COLO668 (cell line): ENCODE data around the gene PPP2R5E.
A peak's percentile ranks its signal among the peaks of the same experiment; 100 is the strongest.

ENCODE experiments used
- DNase-seq: peaks from one replicate; lab custom pipeline; 2025; ENCODE audit not compliant: unreplicated experiment; lab: John Stamatoyannopoulos, UW

Gene PPP2R5E

DNA sequence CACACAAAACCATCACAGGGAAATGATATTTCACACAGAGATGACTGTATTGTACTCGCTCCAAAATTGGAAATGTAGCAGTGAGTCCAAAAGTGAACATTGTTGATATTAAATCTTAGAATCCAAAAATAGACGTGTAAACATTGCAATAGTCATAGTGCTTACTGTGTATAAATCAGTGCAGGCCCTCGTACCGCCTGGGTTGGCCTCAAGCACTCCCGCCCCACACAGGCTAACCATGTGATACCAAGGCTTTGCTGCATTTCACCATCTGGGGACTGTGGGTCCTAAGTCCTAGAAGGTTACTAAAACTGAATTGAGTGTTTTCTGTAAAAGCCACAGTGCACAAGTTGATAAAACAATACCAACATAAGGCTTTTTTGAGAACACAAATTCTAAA lies 107.3 kb downstream of the PPP2R5E start:
- no peak for DNase-seq

DNA sequence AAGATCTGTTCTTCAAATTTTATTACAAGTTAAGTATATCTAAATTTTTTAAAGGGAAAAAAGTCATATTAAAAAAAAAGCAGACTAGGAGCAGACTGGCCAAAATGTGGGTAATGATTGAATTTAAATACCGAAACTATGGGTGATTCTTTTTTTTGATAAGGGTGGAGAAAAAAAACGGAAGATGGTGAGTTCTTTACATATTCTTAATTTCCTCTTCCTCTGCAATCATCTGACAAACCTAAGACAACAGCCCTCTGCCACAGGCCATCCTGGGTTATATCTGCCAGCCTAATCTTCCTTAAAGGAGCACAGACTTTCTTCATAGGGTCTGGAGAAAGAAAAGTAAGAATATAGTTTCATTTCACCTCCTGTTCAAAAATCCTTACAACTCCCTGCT lies 108.0 kb downstream of the PPP2R5E start:
- no peak for DNase-seq

DNA sequence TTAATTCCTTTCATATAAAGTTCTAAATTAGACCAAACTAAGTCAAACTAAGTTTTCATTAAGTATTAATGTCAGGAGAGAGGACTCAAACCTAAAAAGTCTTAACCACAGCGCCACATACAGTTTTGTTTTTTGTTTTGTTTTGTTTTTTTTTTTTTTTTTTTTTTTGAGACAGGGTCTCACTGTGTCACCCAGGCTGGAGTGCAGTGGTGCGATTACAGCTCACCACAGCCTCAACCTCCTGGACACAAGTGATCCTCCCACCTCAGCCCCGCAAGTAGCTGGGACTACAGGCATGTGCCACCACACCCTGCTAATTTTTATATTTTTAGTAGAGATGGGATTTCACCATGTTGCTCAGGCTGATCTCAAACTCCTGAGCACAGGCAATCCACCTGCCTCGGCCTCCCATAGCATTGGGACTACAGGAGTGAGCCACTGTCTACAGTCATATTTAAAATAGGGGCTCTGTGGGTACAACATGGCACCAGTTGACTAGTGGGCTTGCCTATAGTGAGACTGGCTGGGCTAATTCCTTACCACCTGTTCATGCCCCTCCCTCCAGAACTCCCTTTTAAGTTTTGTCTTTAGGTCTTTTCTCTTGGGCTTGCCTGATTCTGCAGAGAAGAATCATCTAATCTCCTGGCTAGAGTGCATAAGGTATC lies 110.2 kb downstream of the PPP2R5E start:
- DNase-seq, result no peak

DNA sequence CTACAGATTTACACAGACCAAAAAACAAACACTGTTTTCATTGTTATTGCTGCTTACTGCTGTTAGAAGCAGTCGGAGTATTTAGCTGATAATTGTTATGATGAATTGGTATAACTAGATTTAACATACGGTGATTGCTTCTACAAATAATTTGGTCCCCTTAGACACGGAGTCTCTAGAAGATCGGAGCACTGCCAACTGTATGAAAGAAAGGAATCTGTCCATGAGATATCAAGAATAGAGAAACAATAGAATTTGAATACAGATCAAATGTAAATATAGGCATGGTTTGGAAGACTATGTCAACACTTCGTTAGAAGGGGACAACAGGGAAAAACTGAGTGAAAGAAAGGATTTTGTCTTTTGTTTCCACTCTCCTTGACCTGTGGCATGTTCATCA lies 110.9 kb downstream of the PPP2R5E start:
- DNase-seq, result no peak

DNA sequence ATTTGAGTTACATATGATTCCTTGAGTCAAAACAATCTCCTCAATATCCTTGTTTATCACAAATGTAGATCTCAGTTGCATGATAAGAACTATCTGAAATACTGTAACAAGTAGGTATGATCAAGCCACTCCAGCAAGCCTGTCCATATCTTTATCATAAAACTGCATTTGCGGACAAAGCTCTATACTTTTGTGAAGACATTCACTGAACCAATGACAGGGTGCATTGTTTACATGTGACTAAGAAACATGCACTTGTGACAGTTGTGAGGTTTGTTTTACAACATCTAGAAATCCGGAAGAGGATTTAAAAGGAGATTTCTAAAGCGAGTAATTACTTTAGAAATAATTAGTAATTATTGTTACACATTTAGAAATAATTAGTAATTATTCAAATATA lies 111.7 kb downstream of the PPP2R5E start:
- no peak for DNase-seq

DNA sequence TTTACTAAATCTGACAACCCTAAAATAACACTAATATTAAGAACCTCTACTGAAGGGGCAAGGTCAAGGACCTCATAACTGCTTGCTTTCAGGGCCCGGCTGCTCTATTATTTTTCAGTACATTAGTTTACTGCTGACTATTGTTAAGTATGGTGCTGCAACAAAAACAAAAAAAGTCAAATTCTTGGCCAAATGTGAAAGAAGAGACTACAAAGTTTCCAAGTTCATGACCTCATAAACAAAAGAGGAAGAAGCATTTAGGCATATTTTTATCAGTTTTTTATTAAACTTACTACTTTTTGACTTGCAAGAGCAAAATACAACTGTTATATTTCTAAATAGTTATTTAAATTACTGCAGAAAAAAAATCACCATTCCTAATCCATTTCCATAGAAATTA lies 114.7 kb downstream of the PPP2R5E start:
- no peak for DNase-seq

DNA sequence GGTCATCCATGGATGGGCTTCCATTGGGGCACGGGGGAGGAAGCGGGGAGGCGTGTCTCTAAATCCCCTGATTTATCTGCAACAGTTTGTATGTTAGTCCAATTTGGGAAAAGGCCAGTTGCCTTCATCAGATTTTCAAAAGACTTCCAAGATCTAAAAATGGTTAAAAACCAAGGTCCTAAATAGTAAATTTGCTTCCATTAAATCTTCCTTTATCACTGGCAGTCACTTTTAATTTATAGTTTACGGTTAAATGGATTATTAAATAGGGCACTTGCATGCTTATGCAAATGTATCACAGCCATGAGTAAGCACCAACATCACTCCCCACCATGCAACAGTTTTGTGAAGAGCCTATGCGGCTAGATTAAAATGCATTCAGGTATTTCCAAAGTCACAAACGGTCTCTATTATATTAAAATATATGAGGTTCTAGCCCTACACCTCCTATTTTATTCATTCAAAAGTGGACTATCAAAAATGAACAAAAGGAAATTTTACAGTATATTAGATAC lies 116.3 kb downstream of the PPP2R5E start:
- DNase-seq, result no peak

DNA sequence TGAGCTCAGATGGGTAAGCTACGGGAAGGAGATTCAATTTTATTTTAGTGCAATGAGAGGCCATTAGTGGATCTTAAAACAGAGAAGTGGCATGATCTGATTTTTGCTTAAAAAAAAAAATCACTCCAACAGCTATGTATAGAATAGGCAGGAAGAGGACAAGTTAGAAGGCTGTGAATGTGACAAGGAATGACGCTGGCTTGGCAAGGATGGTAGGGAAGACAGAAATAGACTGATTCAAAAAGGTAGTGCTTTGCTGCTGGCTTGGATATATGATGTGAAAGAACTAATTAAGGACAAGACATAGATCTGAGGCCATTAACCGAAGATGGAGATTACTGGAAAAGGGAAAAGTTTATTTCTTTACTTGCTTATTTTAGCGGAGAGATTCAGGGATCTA lies 119.3 kb downstream of the PPP2R5E start:
- DNase-seq, result no peak

DNA sequence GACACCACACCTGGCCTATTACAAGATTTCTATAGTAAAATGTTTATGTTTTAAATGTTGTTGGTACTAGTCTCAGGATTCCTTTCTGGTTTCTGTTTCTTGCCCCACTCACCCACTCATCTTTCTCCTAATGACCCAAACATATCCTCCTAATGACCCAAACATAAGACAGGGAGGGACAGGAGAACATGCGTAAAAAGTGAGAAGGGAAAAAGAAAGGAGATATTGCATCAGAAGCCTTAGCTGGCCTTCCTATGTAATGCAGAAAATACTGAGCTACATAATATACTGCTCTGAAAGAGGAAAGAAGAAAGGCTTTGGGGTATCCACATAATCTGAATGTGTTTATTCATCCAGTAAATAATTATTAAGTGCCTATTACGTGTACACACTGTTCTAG lies 119.8 kb downstream of the PPP2R5E start:
- DNase-seq, result no peak

DNA sequence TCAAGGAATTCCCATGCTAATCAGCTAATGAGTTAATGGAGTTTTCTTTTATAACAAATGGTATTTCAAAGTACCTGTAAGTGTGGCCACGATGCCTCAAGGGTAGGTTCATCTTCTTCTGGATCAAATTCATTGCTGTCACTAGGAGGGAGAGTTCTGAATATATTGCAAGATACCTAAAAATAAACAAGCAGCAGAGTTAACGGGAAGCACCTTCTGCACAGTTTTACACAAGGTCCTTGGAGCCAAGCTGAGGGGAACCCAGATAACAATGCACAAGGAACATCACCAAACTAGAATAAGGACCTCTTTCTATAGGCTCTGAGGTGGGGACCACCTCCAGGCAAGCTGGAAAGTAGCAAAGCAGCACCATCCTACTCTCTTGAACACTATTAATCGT lies 121.3 kb downstream of the PPP2R5E start:
- DNase-seq, result no peak

DNA sequence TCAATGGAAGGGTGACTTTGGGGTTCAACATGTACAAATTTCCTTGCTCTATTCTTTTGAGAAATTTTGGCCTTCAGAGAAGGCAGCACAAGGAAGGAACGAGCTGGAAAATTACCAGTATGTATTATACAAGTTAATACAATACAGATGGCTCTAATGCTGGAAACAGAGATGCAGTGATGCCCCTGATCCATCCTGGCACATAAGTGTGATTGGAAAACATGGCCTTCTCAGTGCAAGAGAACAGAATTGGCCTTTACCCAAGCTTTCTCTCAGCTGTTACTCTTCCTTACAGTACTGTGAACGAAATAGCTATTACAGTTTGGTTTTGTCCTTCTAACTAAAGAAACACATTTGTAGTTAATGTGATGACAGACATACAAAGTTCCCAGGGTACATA lies 122.0 kb downstream of the PPP2R5E start:
- DNase-seq, result no peak

DNA sequence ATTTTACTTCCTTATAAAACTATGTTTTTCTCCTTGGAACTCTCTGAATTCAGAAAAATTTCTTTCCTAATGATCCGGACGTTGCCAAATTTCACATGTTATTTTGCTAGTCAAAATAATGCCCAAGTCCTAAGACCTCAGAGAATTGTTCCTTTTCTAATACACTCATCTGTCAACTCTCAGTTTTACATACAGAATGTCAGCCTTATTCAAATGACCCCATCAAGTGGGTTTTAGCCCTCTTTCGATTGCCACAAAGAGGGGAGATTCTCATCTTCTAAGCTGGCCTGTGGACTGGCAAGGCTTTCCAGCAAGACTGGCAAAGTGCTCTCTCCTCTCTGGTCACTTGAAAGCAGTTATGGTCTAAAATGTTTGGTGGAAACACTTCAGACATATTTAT lies 125.2 kb downstream of the PPP2R5E start:
- DNase-seq, result no peak

DNA sequence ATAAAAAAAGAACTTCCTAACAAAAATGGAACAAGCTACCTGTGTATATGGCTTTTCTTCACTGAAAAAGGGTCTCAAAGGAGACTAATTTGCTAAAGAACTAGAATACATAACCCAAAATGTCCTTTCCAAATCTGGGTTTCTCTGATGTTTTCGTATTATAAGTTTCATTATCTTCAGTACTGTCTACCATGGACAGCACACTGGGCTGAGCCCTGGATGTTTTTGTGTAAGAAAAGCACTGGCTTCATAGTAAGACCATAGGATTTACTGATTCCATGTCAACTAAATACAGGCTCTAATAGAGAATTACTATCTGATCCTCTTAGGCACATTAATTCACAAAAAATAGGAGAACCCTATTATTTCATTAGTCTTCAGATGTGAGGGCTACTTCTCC lies 130.2 kb downstream of the PPP2R5E start:
- no peak for DNase-seq

DNA sequence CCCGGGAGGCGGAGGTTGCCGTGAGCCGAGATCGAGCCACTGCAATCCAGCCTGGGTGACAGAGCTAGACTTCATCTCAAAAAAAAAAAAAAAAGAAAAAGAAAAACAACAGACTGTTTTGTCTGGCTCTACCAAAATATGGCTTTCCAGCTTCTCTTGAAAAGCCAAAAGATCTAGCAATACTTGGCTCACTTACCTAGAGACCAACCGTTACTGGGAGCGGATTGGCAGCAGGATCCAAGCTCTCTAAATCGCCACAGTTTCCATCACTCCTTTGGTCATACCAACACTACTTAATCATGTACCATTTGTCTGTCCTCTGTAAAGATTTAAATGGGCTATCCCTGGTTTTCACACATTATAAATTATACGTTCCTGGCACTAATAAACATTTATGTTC lies 136.8 kb downstream of the PPP2R5E start:
- DNase-seq, result no peak

DNA sequence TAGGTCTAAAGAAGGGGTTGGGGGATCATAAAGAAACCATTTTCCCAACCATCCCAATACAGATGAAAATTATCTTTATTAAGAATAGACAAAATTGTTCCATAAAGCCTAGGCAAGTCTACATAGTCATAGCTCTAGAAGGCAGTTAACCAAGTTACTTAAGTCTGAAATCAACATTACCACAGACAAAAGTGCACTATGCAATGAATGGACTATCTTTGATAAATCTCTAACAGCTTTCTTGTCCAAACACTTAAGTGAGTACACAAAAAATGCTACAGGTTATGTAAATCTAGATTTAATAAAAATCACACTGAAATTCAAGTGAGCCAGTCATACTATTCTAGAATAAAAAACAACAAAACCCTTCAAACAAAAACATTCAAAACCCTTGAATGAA lies 137.5 kb downstream of the PPP2R5E start:
- no peak for DNase-seq

DNA sequence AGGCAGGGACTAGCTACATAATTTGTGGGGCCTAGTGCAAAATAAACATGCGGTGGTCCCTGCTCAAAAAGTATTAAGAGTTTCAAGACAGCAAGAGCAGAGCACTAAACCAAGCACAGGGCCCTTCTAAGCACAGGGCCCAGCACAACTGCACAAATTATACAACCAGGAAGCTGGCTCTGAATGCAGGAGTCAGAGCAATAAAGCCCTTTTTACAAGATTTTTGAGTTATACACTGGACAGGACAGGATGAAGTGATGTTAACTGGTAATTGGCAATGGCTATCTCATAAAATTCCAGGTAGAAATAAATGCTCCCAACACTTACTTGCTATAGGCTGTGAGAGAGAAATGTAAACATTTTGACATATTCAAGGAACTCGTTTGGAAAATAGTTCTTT lies 138.3 kb downstream of the PPP2R5E start:
- no peak for DNase-seq

DNA sequence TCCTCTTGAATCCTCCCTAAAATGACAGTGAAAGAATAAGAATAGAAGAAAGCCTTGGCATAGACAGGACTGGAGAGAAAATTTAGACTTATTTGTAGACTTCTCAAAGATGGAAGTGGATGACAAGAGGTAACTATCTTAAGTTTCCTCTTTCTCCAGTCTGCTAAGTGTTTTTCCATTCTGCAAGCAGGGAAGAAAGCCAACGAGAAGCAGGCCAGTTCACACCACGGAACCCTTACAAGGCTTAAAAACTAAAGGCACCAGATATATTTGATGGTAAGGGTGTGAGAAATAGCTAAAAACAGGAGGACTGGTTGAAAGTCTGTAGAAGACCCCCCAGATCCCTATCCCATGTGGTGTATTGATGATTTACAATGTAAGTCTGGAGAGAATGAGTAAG lies 141.5 kb downstream of the PPP2R5E start:
- no peak for DNase-seq

DNA sequence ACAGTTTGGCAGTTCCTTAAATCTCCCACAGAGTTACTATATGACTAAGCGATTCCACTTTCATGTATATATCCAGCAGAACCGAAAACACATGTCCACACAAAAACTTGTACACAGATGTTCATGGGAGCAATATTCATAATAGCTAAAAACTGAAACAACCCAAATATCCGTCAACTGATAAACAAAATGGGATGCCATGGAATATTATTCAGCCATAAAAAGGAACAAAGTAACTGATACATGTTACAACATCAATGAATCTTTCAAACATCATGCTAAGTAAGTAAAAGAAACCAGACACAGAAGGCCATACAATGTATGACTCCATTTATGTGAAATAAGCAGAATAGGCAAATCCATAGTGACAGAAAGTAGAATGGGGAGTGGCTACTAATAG lies 144.2 kb downstream of the PPP2R5E start:
- no peak for DNase-seq

DNA sequence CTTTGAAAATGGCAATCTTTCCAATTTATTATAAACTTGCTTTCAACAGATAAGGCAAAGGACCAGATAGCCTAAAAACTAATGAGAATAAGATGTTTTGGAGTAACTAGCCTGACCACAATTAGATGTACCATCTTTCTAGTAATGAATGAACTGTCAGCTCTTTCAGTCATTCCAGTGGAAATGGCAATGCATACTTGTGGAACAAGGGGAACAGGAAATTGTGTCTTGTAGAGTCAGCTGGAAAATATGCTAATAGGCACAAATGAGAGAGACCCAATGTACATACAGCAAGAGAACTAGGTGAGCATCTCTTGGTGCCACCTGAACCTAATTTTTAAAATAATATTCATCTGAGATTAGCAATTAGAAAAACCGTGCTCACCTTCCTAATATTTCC lies 148.3 kb downstream of the PPP2R5E start:
- no peak for DNase-seq

DNA sequence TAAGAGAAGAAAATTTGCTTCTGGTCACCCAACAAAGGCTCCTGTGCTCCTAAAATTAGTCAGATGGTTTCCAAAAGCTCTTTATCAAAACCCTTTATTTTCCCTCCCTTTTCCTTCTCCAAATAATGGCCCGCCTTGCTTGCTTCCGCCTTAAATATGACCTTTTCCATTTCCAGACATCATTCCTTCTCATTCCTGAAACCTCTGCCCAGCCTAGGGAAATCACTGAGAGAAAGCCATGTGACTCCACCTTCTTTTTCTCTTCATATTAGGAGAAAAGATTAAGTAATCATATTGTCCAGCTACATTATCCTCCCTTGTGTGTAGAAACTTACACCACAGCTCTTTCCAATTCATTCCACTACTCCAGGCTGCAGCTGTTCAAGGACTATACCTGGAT lies 148.7 kb downstream of the PPP2R5E start:
- DNase-seq, result no peak

DNA sequence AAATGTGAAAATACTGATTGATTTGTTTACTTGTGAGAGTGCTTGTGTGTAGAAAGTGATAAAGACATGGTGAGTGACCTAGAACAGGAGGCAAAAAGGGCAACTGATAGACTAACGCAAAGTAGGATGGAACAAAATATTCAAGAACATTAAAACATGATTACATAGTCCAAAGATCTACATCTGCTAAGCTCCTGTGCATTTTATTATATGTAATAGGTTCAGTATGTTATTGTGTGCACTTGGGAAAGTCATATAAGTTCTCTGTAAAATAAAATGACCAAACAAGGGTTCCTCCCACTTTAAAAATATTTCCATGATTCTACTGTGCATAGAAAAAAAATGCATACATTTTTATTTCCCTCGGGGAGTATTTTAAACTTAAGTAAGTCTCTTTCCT lies 150.2 kb downstream of the PPP2R5E start:
- DNase-seq, result no peak

DNA sequence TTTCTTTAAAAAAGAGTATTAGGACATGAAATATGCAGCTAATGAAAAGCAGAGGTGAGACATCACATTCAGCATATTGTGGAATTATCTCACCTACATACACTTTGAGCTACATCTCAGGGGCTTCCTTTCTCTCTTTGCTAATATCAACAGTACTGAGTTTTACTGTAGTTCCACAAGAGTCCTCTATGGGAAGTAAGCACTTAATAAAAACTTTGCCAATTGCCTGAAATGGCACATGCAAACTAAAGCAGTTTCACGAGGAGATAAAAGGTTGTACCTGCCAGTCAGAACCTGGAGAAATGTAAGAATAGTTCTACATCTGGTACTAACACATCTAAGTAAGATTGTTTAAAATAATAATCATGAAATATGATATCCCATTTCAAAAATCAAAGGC lies 150.9 kb downstream of the PPP2R5E start:
- no peak for DNase-seq

DNA sequence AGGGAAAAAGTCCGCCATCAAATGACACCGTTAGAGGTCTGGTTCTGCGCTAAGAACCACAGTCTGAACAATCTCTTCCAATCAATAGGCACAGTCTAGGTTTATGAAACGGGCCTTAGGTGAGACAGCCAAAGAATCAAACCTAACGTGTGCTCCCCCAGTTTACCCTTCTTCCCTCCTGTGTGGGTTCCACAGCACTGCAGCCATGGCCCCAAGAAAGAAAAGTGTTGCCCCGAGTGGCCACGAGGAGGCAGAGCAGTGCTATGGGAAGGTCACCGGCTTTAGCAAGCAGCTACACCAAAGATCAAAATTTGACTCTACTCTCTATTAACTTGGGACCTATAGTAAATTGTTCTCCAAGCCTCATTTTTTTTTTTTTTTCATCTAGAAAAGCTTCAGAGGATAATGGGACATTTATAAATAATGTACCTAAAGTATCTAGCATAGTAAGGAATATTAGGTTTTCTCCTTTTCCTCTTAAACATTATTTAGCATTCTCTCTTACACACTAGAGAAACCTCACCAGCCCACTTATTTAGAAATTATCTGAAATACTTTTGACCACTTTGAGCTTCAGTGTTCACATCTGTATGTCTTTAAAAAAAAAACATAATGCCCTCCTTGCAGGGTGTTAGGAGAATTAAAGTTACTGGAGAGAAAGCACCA lies 154.3 kb downstream of the PPP2R5E start:
- DNase-seq, result peak; percentile 64
